SU-DHL-6 (cell line): ENCODE measurements around the gene FAM181B.

ENCODE experiments used
- H2AFZ ChIP-seq: fragments of 200-600 bp; sonication (generic); 2 replicates; pipeline ENCODE4 v1.6.1; 2014; ENCODE audit warnings: low read depth, mild to moderate bottlenecking, moderate library complexity, mixed read lengths, antibody characterized with exemption, low read length; ENCODE audit not compliant: severe bottlenecking
- H3F3A ChIP-seq: fragments of 200-600 bp; shearing (Covaris generic); 2 replicates; pipeline ENCODE4 v1.6.0; 2016; ENCODE audit warnings: antibody characterized with exemption, mild to moderate bottlenecking; ENCODE audit not compliant: insufficient read depth
- H3K27ac ChIP-seq: fragments of 200-600 bp; sonication (generic); 2 replicates; pipeline ENCODE4 v1.5.1; 2016; ENCODE audit warnings: low read depth, mild to moderate bottlenecking, low read length, moderate library complexity, mixed read lengths
- H3K27me3 ChIP-seq: fragments of 200-600 bp; sonication (generic), shearing (Covaris generic); 2 replicates; pipeline ENCODE4 v1.6.0; 2014; ENCODE audit warnings: mild to moderate bottlenecking, low read length
- H3K36me3 ChIP-seq: fragments of 200-600 bp; sonication (generic); 2 replicates; pipeline ENCODE4 v1.6.1; 2014; ENCODE audit warnings: mild to moderate bottlenecking, low read length, mixed read lengths
- H3K4me2 ChIP-seq: fragments of 300-600, 200-600 bp; shearing (Covaris generic), sonication (generic); 2 replicates; pipeline ENCODE4 v1.6.0; 2014; ENCODE audit warnings: low read length, low read depth, mild to moderate bottlenecking; ENCODE audit not compliant: poor library complexity, severe bottlenecking
- H3K4me3 ChIP-seq: fragments of 200-600 bp; sonication (generic); 2 replicates; pipeline ENCODE4 v1.5.1; 2014; ENCODE audit warnings: antibody characterized with exemption, low read length, mild to moderate bottlenecking, mixed read lengths; ENCODE audit not compliant: insufficient read depth, poor library complexity, severe bottlenecking
- H3K79me2 ChIP-seq: fragments of 200-600 bp; sonication (generic); 2 replicates; pipeline ENCODE4 v1.6.1; 2014; ENCODE audit warnings: mild to moderate bottlenecking, low read length, moderate library complexity; ENCODE audit not compliant: insufficient read depth
- H3K9ac ChIP-seq: fragments of 200-600 bp; sonication (generic); 2 replicates; pipeline ENCODE4 v1.7.0; 2014; ENCODE audit warnings: mild to moderate bottlenecking, low read length
- H3K9me2 ChIP-seq: fragments of 200-600 bp; sonication (generic); replicated peaks from 2 replicates; pipeline ENCODE4 v1.6.1; 2014; ENCODE audit warnings: low read length; ENCODE audit not compliant: insufficient read depth
- H3K9me3 ChIP-seq: fragments of 200-600 bp; sonication (generic); 2 replicates; pipeline ENCODE4 v1.6.1; 2014; ENCODE audit warnings: low read length, mixed read lengths; ENCODE audit not compliant: insufficient read depth
- H4K20me1 ChIP-seq: fragments of 200-600 bp; sonication (generic); 2 replicates; pipeline ENCODE4 v1.6.1; 2014; ENCODE audit warnings: low read depth, mild to moderate bottlenecking, antibody characterized with exemption, low read length, moderate library complexity, mixed read lengths
- CTCF ChIP-seq: fragments of 200-600 bp; sonication (generic); IDR thresholded peaks from one replicate; pipeline ENCODE4 v1.5.1; 2017; ENCODE audit warnings: antibody characterized with exemption, mild to moderate bottlenecking, low read length, moderate library complexity; ENCODE audit not compliant: insufficient read depth, poor library complexity, severe bottlenecking
- EZH2phosphoT487 ChIP-seq: fragments of 200-600 bp; sonication (generic), shearing (Covaris generic); conservative IDR thresholded peaks from 2 replicates; pipeline ENCODE4 v1.6.1; 2018; ENCODE audit warnings: mild to moderate bottlenecking, antibody characterized with exemption, low read length, moderate library complexity, mixed read lengths

FAM181B gene

GRCh38 chr11:82733444-82734119 is at the start of gene FAM181B:
Gene FAM181B (minus strand): TSS chr11:82733864. CDS start chr11:82733729, 135 bp downstream.
- Histone ChIP-seq H3K27me3 (no peaks in the 10 kb centered on the region), H3K27ac (no peak within 1 kb of the TSS), H3F3A (no peaks in the 10 kb centered on the region), H3K9me3 (no peaks in the 10 kb centered on the region), H3K9me2 (no peaks in the 10 kb centered on the region), H3K9ac (no peak within 1 kb of the TSS), H3K4me2 (no peak within 1 kb of the TSS), H3K36me3 (no peaks in the 10 kb centered on the region), H3K79me2 (no peaks in the 10 kb centered on the region), H3K4me3 (no peak within 1 kb of the TSS), H4K20me1 (no peaks in the 10 kb centered on the region), H2AFZ (no peak within 1 kb of the TSS)
- TF ChIP-seq EZH2phosphoT487 (no peak), CTCF (no peak)

GRCh38 chr11:82782825-82783374 is 49.2 kb upstream of the FAM181B start:
- H4K20me1 ChIP-seq, result no peaks in the 10 kb centered on the region
- no peak overlapping the region for H3K9ac ChIP-seq
- no peak overlapping the region for H3K27ac ChIP-seq
- no peak overlapping the region for H3K4me2 ChIP-seq
- H3K9me2 ChIP-seq, result no peaks in the 10 kb centered on the region
- no peak for TF ChIP-seq CTCF
- no peak for TF ChIP-seq EZH2phosphoT487
- H3K9me3 ChIP-seq, result no peaks in the 10 kb centered on the region
- no peak overlapping the region for H3K4me3 ChIP-seq
- H3K36me3 ChIP-seq, result no peaks in the 10 kb centered on the region
- no peaks in the 10 kb centered on the region for H3F3A ChIP-seq
- H2AFZ ChIP-seq, result no peak overlapping the region
- no peaks in the 10 kb centered on the region for H3K27me3 ChIP-seq
- H3K79me2 ChIP-seq, result no peaks in the 10 kb centered on the region

- Histone ChIP-seq H3K9me3 (no peaks in the 10 kb centered on the region), H3K9ac (no peak overlapping the region), H3K9me2 (no peaks in the 10 kb centered on the region), H3K4me3 (no peak overlapping the region), H2AFZ (no peak overlapping the region), H3K36me3 (no peaks in the 10 kb centered on the region), H3K27ac (no peak overlapping the region), H3K79me2 (no peaks in the 10 kb centered on the region), H4K20me1 (no peaks in the 10 kb centered on the region), H3F3A (no peaks in the 10 kb centered on the region), H3K4me2 (no peak overlapping the region), H3K27me3 (no peaks in the 10 kb centered on the region)
- no peak for TF ChIP-seq EZH2phosphoT487
- TF ChIP-seq CTCF, result no peak
Observed at GRCh38 chr11:82778776-82779175, 45.1 kb upstream of the FAM181B start.
